Uterus (tissue), 4 donors: Measurements from ENCODE around the gene CALCB. TPM values are rescaled to one million over a fixed set of nuclear protein-coding genes. Genes with fewer than 3 reads are reported as not detected.

Experiments
- DNase-seq, 2 donors: peaks; one replicate each; pipeline ENCODE4 v3.0.0-alpha.2; 2019 to 2020
- H3K27ac ChIP-seq, 2 donors: fragments of 200-600 bp; sonication (generic); 1 replicate in 1 of 2; 2 replicates in 1 of 2; pipeline ENCODE4 v1.5.1; 2016 to 2018
- H3K27me3 ChIP-seq, 2 donors: fragments of 200-600 bp; sonication (generic); one replicate each; pipeline ENCODE4 v1.5.1; 2018 to 2019; ENCODE audit warnings: control low read depth in 1 of 2
- H3K36me3 ChIP-seq, 2 donors: fragments of 200-600 bp; sonication (generic); one replicate each; pipeline ENCODE4 v1.5.1; 2019; ENCODE audit warnings: control low read depth in 1 of 2
- H3K4me1 ChIP-seq, 2 donors: fragments of 200-600 bp; sonication (generic); one replicate each; pipeline ENCODE4 v1.5.1; 2018 to 2019; ENCODE audit warnings: control low read depth in 1 of 2
- H3K4me3 ChIP-seq, 2 donors: fragments of 200-600 bp; sonication (generic); 1 replicate in 1 of 2; 2 replicates in 1 of 2; pipeline ENCODE4 v1.5.1; 2018 to 2019; ENCODE audit warnings: mild to moderate bottlenecking in 1 of 2
- H3K9me3 ChIP-seq, 2 donors: fragments of 200-600 bp; sonication (generic); one replicate each; pipeline ENCODE4 v1.5.1; 2019; ENCODE audit warnings: control low read depth in 1 of 2
- POLR2A ChIP-seq, 2 donors: fragments of 450-650 bp; IDR thresholded peaks; one replicate each; pipeline ENCODE4 v1.6.1; 2016; ENCODE audit warnings: antibody characterized with exemption in 2 of 2, mild to moderate bottlenecking in 1 of 2, moderate library complexity in 1 of 2
- intact Hi-C: fragments of 100-400 bp; cut with DNase I; formaldehyde crosslinking; loops from one replicate; pipeline ENCODE4 v1.15.1; 2023; ENCODE audit warnings: low total_unique reads
- total RNA-seq, 4 donors: library from RNA; depleted of rRNA in 3 of 4; stranded (reverse); fragments of >200 nt in 3 of 4; gene quantifications; one replicate each; pipeline versions ENCODE4 v1.1.0 to v1.2.4, GENCODE V29; 2014 to 2023
- TF ChIP-seq, protein P1 (sequence below), 4 experiments: fragments of 200-600 bp in 2 of 4; fragments of 450-650 bp in 2 of 4; sonication (generic) in 2 of 4; IDR thresholded peaks; one replicate each; pipeline ENCODE4 v1.5.1; 2016 to 2019; ENCODE audit warnings: antibody characterized with exemption in 4 of 4, mild to moderate bottlenecking in 2 of 4, moderate library complexity in 1 of 4
- donor health status: DM: yes; HTN: yes; CAD: no.

CALCB gene
- total RNA-seq, 4 donors from 2014 or later = 0.21 TPM; not detected in 3

DNA sequence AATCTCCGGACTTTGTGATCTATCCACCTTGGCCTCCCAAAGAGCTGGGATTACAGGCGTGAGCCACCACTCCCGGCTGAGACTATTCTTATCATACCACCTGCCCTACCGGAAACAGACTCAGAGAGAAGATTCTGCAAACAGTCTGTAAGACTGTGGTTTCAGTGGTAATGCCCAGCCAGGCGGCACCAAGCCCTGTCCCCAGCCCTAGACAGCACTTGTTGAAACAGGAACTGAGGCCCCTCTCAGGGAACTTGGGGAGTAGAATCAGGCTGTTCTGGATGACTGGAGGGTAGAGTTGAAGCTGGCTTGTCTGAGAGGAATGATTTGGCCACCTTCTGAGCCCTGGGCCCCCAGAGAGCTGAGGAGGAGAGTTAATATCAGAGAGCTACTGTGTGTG, 40.0 kb downstream of the CALCB start:
- Histone ChIP-seq H3K4me1 (no peaks in the 10 kb centered on the region), H3K27ac (no peak overlapping the region), H3K27me3 (no peaks in the 10 kb centered on the region), H3K4me3 (no peak overlapping the region), H3K9me3 (no peaks in the 10 kb centered on the region), H3K36me3 (no peaks in the 10 kb centered on the region)
- intact Hi-C loops = no loop called here
- TF ChIP-seq, protein P1, sequence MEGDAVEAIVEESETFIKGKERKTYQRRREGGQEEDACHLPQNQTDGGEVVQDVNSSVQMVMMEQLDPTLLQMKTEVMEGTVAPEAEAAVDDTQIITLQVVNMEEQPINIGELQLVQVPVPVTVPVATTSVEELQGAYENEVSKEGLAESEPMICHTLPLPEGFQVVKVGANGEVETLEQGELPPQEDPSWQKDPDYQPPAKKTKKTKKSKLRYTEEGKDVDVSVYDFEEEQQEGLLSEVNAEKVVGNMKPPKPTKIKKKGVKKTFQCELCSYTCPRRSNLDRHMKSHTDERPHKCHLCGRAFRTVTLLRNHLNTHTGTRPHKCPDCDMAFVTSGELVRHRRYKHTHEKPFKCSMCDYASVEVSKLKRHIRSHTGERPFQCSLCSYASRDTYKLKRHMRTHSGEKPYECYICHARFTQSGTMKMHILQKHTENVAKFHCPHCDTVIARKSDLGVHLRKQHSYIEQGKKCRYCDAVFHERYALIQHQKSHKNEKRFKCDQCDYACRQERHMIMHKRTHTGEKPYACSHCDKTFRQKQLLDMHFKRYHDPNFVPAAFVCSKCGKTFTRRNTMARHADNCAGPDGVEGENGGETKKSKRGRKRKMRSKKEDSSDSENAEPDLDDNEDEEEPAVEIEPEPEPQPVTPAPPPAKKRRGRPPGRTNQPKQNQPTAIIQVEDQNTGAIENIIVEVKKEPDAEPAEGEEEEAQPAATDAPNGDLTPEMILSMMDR (IDR thresholded peaks at IDR 0.05) = no peak
- no peak for TF ChIP-seq POLR2A (IDR thresholded peaks at IDR 0.05)
- no peak for DNase-seq

DNA sequence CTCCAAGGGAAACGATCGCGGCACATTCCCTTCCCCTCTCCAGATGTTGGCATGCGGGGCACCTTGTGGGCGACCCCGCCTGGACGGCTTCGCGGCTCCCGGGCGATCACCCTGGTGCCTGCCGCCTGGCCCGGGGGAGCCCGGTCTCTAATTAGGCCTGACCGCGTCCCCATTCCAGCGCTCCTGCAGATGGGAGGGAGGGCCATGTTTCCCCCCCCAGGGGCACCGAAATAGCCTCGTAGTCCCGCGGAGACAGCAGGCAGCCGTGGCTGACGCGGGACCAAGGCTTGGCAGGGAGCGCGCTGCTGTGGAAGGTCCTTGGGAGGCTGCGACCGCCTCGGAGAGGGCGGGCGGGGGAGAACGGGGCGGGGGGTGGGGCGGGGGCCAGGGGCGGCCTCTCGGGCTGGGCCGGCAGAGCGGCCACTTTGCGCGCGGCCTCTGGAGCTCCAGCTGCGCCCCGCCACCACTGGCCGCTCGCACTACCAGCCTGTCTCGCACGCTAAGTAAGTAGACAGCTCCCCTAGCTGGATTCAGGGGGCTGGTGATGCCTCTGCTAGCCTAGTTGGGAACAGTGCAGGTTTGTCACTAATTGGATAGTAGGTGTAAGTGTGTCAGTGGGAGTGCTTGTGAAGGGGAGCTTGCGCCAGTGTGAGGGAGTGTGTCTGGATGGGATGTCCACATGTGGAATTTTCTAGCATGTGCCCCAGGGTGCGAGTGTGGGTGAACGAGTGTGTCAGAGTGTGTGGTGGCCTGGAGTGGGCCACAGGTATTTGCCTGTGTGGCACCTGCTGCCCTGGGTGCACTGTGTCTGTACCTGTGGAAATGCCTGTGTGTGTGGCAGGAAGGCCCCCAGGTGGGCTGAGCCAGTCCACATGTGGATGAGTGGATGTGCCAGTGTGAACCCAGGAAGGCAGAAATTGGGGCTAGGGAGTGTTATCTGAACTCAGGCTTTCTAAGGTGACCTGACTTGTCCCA, 41.4 kb downstream of the CALCB start, which contains the start of gene INSC:
Gene INSC (plus strand): TSS at position 423 of the 975 bp plus-strand sequence. CDS start 34,252 bp downstream, outside the sequence.
- Histone ChIP-seq H3K36me3 (no peaks in the 10 kb centered on the region), H3K27me3 (no peaks in the 10 kb centered on the region), H3K27ac (no peak within 1 kb of the TSS), H3K4me1 (no peaks in the 10 kb centered on the region), H3K4me3 (no peak within 1 kb of the TSS), H3K9me3 (no peaks in the 10 kb centered on the region)
- TF ChIP-seq POLR2A (IDR thresholded peaks at IDR 0.05) = no peak
- intact Hi-C loops = no loop called here
- no peak for DNase-seq

DNA sequence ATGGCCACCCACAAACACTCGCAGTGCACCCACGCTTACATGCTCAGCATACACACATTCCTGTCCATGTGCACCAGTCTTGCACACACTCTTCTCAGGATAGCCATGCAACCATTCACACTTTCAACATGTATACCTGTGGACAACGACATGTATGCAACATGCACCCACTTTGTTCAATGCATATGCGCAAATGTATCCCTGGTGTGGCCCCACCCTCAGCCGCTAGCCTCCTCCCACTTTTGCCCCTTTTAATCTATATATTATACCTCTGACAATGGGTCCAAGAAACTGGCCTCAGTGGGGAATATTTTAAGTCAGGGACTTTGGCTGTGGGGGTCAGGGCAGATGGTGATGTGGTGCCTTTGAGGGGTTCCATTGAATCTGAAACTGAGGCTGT, 42.3 kb downstream of the CALCB start:
- Histone ChIP-seq H3K4me3 (no peak overlapping the region), H3K27ac (no peak overlapping the region)

DNA sequence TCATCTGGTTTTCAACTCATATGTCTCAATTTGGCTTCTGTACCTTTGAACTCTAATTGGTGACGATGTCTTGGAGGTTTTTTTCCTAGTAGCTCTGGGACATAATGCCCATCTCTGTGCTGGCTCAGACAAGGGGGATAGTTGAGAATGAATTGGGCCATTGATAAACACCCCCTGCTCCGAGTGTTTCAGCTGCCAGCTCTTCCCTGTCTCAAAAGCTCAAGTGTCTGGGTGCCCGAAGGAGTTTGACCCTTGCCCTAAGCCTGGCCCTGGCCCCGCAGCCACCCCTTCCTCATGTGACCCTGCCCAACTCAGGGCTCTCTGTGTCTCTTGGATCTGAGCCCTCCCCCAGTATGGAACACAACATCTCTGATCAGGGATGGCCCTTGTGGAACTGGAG, 44.4 kb downstream of the CALCB start:
- Histone ChIP-seq H3K4me3 (no peak overlapping the region), H3K9me3 (no peaks in the 10 kb centered on the region), H3K27me3 (no peaks in the 10 kb centered on the region), H3K4me1 (no peaks in the 10 kb centered on the region), H3K36me3 (no peaks in the 10 kb centered on the region), H3K27ac (no peak overlapping the region)
- TF ChIP-seq, protein P1 (IDR thresholded peaks at IDR 0.05) = no peak
- TF ChIP-seq POLR2A (IDR thresholded peaks at IDR 0.05) = no peak
- intact Hi-C loops = no loop called here
- no peak for DNase-seq

More for the DNA sequence above, 42.3 kb downstream of the CALCB start:
- H3K27me3 ChIP-seq = no peaks in the 10 kb centered on the region
- H3K9me3 ChIP-seq = no peaks in the 10 kb centered on the region
- no peaks in the 10 kb centered on the region for H3K4me1 ChIP-seq
- intact Hi-C loops = no loop called here
- TF ChIP-seq POLR2A (IDR thresholded peaks at IDR 0.05) = no peak
- TF ChIP-seq, protein P1 (IDR thresholded peaks at IDR 0.05) = no peak
- DNase-seq = no peak
- no peaks in the 10 kb centered on the region for H3K36me3 ChIP-seq

DNA sequence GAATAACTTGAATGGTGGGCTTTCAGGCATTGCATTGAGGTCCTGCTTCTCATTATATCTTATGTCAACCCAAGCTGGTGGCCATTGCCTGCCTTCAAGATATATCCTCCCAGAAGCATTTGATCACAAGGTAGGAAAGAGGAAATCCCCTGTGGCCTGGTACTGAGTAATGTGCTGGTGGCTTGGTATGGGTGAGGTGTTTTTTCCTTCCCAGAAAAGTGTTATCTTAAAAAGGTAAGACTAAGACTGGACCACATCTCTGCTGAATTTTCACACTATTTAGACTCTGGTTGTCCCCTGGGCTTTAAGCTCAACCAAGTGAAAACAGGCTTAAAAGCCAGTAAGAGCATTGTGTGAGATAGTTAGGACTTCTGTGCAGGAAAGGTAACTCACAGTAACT, 45.0 kb downstream of the CALCB start:
- intact Hi-C loops = no loop called here
- no peak overlapping the region for H3K4me3 ChIP-seq
- H3K36me3 ChIP-seq = no peaks in the 10 kb centered on the region
- H3K9me3 ChIP-seq = no peaks in the 10 kb centered on the region
- no peaks in the 10 kb centered on the region for H3K27me3 ChIP-seq
- no peaks in the 10 kb centered on the region for H3K4me1 ChIP-seq
- no peak overlapping the region for H3K27ac ChIP-seq
- TF ChIP-seq, protein P1 (IDR thresholded peaks at IDR 0.05) = no peak
- no peak for DNase-seq
